GM18867 (cell line): Measurements from ENCODE around the gene FBXL7.
A peak's percentile ranks its signal among the peaks of the same experiment; 100 is the strongest.

ENCODE experiments used
- ATAC-seq: cut with Tn5 transposase; IDR thresholded peaks from one replicate; pipeline ENCODE4 v1.9.1; 2021; ENCODE audit warnings: mild to moderate bottlenecking, moderate library complexity; ENCODE audit not compliant: unreplicated experiment

The FBXL7 gene

DNA sequence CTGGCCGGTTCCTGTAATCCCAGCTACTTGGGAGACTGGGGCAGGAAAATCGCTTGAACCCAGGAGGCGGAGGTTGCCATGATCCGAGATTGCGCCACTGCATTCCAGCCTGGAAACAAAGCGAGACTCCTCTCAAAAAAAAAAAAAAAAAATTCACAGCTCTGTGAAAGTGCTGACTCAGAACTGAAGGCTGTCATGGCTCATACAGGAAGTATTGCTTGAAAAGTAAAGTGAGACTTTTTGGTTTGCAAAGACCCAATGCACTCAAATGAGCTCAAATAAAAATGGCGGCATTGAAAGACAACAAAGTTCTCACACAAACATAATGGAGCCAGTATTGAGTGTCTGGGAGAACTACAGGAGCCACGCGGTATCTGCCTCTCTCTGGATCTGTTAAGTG is 202.1 kb downstream of the FBXL7 start:
- peak; percentile 66 for ATAC-seq

DNA sequence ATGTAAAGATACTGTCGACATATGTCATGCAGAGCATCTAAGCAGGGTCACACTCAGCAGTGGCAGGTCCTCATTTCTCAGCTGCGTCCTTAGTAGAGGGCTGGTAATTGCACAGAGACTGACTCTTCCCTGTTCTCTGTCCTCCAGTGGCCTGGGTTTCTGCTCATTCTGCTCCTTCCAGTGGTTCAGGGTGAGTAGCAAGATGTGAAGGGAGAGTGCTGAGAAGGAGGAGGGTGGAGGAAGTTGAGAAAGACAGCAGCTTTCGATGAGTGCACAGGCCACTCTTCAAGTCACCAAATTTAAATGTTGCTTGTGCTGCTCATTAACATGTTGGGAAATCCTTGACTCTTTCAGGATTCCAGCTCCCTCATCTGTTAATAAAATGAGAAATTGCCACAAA is 203.9 kb downstream of the FBXL7 start:
- ATAC-seq, result no peak

DNA sequence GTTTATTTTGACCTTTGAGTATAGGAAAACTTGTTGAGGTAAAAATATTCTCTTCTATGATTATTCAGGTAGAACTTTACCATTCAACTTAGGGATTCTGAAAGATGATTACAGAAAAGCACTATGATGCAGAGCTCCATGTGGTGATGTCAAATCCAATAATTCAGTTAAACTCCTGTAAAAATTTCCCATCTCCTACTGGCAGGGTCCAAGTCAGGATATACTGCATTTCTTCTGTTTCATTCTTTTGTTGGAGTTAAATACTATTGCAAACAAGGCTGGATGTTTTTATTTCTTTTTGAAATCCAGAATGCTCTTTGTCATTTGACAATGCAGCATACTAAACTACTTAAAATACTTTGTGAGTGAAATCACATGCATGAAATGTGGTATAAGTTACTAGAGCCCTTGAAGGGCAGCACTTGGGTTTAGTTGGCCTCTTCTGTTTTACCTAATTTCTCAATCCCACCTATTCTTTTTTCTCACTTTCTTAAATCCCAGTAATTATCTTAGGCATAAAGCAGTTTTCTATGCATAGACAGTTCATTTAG is 204.5 kb downstream of the FBXL7 start:
- ATAC-seq, result no peak

DNA sequence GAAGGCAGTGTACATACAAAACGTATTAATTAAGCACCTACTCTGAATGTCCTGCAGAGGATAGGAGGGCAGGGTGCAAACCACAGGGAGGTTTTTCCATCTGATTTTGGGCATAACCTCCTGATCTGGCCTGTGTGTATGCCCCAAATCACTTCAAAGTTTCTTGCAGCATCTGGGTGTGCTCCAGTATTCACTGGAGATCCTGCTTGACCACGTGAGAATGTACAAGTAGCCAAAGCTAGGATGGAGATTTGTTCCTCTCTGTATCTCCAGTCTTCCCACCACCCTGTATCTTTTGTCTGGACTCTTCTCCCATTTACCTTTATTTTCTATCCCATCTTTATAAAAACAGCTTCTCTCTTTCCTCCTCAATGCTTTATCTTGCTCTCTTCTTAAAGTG is 207.7 kb downstream of the FBXL7 start:
- no peak for ATAC-seq

DNA sequence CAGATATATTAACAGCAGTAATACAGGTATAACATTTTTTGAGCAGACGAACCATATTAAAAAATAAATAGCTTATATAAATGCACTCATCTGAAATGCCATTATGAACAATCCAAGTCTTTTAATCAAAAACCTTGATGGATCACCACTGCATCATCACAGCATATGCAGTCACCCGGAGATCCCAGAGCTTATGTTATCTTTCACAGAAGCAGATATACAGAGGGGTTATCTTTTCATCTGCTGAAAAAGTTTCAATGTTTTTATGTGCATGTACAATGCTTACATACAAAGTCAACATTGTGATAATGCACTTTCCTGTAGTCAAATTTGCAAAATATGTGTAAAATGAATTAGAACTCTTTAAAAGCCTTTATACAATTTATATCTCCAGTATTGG is 211.9 kb downstream of the FBXL7 start:
- no peak for ATAC-seq

DNA sequence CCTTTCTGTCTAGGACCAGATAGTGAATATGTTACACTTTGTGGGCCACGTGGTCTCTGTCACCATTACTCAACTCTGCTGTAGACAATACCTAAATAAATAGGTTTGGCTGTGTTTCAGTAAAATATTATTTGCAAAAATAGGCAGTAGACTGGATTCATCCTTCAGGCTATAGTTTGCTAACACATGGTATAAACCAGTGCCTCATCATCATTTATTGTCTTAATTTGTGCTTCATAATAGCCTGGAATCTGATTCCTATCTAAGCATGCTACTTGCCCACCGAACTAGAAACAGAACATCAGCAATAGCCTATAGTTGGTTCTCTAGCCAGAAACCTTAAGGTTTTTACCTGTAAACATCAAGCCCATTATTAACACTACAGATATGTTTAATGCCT is 215.6 kb downstream of the FBXL7 start:
- no peak for ATAC-seq

DNA sequence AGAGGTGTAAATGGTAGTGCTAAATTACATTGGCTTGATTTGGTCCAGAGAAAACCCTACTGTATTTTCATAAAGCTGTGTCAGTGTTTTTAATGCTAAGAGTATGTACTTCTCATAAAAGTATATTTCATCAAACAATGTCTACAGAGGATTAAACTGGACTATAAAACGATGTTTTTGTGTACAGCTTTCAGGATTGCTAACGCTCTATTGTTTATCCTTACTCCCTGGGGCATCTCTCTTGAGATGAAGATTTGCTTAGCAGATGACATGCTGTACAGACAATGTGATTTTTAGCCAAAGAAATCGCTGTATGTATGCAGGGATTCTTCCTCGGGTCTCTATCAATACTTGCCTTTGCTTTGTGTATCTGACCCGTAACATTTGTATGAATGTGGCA is 216.0 kb downstream of the FBXL7 start:
- ATAC-seq, result no peak

DNA sequence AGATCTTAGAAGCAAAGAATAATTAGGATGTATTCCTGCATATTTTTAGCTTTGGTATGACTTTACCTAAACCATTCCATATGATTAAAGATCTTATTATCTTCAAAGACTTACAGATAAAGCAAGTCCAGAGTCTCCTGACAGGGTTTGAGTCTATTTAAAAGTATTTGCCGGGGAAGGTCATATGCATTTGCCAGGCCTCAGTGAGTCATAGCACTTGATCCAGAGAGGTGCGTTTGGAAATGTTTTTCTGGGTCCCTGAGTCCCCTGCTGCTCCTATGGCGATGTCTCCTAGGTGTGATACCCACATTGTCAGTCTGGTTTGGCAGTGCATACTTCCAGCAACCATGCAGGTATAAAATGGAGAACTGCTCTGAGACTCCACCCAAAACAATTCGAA is 217.0 kb downstream of the FBXL7 start:
- ATAC-seq, result no peak

DNA sequence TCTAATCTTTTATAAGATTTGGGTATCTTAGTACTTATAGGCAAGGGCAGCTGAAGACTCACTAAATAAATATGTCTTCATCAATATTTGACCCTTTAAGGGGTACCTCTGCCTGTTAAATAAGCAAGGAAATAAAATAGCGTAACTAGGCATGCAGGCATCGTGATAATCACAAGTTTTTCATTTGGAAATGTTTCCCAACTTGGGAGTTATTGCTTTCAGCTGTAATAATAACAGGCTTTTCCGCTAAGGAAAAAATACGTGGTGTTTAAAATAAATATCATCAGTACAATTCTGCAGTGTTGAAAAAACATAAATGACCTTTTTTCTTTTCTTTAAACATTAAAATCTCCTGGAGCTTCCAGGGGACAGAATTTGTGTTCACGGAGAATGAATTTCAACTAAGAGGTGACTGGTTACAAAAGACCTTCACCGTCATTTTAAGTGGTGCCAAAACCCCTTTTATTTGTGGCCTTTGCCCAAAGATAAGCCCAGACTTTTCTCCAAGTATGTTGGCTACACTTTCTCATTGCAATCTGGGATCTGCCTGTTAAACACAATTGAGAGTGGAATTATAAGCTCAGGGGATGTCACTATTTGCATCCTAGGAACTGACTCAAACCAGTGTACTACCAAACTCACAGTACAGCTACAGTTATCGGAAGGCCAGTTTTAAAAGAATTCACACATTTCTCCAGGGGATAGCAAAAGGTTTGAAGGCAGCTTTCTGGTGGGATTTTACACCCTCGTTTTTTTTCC is 218.6 kb downstream of the FBXL7 start:
- no peak for ATAC-seq

DNA sequence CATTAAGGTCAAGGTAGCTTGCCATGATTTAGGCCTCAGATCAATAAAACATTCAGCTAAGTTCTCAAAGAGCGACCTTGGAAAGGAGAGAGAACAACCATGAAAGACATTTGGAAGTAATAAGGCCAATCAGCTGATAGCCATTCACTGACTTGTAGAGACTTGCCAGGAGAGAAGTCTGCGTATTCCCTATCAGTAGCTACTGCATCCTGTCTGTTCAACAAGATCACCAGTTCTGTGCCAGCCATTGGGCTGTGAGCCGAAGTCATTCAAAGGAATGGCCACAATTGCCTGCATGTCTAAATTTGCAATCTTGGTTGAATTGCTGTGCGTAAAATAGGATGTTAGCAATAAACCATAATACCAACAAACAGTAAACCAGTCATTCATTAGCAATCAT is 219.8 kb downstream of the FBXL7 start:
- no peak for ATAC-seq

DNA sequence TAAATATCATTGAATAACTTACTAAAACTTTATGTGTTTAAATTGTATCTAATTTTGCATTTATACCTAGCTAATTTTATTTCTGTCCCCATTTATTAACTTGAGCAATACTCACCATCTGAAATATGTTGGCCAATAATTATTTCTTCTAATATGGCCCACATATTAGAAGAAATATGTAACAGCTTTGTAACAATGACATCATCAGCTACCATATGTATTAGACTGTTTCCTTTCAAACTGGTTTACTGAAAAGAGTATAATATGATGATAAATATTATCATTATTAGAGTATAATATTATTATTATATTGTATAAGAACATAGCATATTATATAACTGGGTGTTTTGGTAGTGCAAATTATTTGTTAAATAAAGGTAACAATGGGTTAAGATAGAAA is 220.5 kb downstream of the FBXL7 start:
- ATAC-seq, result no peak

DNA sequence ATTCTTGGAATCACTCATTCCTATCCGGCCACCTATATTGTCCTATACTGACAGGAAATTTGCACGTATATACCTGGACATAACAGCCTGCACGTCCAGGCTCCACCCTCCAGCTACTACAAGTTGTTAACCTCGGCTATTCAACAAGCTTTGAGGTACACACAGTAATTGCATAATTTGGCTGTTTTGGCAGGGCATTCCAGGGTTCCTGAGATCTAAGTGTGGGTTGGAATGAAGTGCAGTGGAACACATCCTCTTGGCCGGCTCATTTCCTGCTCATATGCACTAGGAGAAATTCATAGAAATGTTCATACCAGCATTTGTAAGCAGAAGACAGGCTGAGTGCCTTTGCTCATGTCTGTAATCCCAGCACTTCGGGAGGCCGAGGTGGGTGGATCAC is 222.3 kb downstream of the FBXL7 start:
- ATAC-seq, result no peak

DNA sequence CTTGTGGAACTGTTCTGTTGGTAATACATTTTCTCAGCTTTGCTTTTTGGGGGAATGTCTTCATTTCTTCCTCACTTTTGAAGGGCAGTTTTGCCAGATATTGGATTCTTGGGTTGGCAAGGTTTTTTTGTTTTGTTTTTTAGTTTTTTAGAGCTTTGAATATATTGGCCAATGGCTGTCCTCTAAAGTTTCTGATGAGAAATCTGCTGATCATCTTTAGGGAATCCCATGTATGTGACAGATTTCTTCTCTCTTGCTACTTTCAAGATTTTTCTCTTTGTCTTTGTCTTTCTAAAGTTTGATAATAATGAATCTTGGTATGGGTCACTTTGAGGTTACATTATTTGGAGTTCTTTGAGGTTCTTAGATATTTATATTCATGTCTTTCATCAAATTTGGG is 227.4 kb downstream of the FBXL7 start:
- ATAC-seq, result no peak

DNA sequence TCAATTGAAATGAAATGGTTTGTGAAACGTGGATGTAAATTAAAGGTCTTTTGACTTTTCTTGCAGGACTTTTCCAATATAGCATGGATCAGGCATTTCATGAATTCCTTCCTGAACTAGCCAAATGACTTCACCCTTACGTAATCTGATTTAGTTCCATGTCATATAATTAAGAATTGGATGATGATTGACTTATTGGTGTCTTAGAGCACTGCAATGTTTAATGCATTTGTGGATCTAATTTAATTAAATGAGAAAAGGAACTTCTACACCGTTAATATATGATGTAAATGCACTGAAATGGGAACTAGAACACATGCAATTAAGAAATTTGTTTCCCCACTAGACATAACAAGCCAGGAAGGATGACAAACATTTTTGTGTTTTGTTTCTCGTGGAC is 228.8 kb downstream of the FBXL7 start:
- no peak for ATAC-seq

DNA sequence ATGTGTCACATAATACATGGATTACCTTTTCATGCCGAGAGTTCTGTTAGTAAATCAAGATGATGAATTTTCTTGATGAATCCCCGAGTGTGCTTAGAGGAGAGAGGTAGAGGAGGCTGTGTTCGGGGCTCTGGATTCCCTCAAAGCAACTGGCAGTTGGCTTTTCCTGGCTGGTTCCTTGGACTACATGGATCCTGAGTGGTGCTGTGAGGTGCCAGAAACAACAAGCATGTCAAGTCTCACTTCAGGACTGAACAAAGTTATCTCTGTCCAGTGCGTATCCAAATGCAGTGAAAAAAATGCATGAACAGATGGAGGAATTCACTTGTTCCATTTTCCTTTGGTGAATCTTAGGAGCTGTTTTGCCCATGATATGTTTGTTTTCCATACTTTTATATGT is 231.7 kb downstream of the FBXL7 start:
- ATAC-seq, result no peak

DNA sequence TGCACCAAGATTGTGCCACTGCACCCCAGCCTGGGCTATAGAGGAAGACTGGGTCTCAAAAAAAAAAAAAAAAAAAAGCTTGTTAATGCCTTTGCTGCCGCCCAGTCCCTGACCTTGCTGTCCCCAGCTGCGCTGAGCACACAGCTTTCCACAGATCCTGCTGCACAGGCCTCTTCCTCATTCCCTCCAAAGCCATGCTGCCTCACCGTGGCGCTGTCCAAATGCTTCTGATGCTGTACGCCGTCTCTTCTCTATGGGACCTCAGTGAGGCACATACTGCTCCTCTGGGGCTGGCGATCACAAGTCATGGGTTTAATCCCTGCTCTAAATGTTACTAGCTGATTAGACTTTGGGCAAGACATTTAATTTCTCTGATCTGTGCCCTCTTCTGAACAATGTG is 234.1 kb downstream of the FBXL7 start:
- no peak for ATAC-seq

DNA sequence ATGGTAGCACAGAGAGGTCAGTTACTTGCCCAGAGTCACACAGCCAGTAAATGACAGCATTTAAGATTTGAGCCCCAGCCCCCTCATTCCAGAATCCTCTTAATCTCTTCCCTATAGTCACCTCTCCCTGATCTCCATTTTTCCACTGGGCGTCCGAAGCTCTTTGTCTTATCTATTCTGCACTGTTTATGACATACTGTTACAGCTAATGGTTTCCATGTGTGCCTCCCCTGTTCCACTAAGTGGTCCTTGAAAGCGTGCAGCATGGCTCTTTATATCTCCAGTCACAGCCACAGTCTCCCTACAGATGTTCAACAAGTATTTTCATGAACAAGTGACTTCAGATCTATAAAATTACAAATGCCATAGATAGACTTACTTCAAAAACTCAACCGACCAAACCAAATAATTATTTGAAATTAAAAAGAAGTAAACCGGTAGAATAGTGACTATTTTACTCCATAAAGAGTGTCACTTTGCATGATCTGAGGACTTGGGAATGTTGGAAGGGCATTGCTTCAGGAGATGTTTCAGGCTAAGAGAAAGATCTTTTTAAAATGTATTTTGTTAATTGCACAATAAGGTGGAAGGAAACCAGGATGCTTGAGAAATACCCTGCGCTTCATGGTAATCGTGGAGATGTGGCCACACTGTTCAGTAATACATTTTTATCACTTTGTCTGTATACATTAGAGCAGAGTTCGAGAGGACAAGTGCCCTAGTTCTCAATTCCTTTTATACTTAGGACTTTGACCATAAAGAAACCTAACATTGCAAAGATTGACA is 237.2 kb downstream of the FBXL7 start:
- no peak for ATAC-seq

DNA sequence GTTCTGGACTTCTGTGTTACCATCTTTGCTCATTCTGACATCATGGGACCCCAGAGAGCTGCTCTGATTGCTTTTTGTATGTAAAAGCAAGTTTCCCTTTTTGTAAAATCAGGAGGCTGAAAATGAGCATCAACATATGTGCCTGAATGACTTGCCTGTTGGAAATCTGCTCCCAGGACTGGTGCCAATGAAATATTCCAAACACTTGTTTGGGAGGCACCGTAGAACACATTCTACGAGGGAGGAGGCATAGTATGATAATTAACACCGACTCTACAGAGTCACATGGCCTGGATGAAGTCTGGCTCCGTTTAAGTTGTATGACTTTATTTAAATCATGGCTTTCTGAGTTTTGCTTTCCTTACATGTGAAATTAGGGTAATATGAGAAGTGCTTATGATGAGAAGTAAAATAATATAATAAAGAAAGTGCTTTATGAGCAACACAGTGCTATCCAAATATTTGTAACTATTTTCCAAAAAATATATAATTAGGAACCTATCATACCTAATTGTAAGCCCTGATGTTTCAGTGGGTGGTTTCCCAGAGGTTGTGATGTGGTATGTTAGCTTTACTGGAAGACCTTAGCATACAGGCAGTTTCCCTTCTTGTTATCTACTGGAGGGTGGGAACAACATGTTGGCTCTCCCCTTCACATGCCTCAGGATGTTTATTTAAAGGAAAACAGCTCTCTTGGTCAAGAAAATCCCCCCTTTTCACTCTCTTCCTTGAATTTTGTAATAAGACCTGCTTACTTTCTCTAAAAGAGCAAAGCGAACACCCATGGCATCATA is 238.1 kb downstream of the FBXL7 start:
- no peak for ATAC-seq

DNA sequence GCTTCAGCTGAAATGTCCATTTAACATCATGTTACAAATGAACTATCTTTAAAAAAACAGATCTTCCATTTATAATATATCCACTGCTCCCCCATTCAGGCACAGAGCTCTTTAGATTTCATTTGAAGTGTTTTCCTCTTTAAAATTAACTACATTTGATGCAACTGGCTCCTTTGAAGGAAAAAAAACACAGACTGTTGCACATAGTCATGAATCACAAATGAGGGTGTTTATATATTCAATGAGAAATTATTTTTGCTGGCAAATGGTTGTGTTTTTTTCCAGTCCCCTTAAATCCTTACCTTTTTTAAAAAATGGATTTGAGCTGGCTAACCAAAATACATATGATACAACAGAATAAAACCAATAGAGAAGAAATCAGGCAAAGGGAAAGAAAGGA is 240.4 kb downstream of the FBXL7 start:
- no peak for ATAC-seq

DNA sequence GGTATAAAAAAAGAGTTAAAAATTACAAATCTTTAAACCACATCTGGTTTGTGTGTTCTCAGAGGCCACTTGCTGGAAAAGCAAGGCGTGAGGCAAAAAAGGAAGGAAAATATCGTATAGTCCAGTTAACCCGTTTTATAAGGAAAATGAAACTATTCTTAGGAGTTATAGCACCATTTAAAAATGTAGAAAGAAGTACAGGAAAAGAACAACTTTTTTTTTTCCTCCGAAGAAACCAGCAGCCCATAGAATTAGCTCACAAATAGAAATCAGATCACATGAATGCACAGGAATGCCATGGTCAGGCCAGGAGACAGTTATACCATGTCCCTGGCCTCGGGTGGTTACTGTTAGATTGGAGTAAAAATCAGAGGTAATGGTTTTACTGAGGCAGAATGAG is 241.6 kb downstream of the FBXL7 start:
- ATAC-seq, result no peak

DNA sequence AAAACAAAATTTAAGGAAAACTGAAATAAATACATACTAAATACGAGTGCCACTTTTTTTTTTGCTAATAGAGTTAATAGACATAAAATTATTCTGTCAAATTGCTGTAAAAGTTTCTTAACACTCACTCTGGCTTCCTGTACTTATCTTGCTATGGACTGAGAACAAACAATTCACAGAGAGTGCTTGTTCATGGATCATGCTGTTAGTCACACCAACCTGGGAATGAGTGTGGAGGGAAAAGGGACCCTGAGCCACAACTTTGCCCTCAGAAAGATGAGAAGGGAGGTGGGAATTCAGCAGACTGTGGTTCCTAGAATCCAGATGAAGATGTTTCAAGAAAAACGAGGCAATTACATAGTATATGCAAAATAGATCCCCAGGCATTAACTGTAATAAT is 246.9 kb downstream of the FBXL7 start:
- ATAC-seq, result no peak

DNA sequence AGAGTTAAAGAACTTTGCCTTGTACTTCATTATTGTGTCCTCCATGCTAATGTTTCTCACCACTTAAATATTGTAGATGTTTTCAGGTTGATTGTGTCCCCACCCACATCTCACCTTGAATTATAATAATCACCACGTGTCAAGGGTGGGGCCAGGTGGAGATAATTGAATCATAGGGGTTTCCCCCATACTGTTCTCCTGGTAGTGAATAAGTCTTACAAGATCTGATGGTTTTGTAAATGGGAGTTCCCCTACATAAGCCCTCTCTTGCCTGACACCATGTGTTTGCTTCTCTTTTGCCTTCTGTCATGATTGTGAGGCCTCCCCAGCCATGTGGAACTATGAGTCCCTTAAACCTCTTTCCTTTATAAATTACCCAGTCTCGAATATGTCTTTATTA is 248.3 kb downstream of the FBXL7 start:
- ATAC-seq, result no peak
